Measurements from ENCODE around the gene CELF2. TPM values are rescaled to one million over a fixed set of nuclear protein-coding genes. Genes with fewer than 3 reads are reported as not detected.

The CELF2 gene
- total and polyA plus RNA-seq, 7 donors: 6.0 to 83.1 (median 48.9) TPM

DNA sequence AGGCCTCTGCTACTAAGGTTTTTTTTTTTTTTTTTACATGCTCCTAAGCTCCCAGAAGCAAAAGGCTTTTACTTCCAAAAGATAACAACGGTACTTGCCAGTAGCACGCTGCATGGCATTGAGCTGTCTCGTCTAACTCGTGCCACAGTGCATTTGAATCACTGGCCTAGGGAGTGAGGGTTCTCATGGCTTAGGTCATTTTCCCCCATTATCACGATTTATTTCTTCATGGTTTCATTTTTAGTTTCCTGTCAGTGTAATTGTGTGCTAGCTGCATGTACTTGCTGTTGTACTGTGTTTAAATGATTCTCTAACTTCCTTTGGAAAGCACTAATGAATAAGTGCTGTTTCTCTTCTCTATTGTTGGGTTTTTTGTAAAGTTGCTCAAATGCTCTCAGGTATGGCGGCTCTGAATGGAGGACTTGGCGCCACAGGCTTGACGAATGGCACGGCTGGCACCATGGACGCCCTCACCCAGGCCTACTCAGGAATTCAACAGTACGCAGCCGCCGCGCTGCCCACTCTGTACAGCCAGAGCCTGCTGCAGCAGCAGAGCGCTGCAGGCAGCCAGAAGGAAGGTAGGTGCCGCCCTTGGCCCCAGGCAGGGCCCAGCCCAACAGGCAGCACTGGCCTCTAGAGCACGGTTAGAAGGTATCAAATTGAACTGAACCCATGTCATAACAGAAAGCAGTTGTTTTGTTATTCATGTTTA lies 303.3 kb downstream of the CELF2 start:
- intact Hi-C loops (cut with DNase I): no loop called here
- no peak overlapping the region for H3K4me3 ChIP-seq
- no peak for DNase-seq
- TF ChIP-seq, protein P1, sequence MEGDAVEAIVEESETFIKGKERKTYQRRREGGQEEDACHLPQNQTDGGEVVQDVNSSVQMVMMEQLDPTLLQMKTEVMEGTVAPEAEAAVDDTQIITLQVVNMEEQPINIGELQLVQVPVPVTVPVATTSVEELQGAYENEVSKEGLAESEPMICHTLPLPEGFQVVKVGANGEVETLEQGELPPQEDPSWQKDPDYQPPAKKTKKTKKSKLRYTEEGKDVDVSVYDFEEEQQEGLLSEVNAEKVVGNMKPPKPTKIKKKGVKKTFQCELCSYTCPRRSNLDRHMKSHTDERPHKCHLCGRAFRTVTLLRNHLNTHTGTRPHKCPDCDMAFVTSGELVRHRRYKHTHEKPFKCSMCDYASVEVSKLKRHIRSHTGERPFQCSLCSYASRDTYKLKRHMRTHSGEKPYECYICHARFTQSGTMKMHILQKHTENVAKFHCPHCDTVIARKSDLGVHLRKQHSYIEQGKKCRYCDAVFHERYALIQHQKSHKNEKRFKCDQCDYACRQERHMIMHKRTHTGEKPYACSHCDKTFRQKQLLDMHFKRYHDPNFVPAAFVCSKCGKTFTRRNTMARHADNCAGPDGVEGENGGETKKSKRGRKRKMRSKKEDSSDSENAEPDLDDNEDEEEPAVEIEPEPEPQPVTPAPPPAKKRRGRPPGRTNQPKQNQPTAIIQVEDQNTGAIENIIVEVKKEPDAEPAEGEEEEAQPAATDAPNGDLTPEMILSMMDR (IDR thresholded peaks at IDR 0.05): no peak
- no peak for TF ChIP-seq POLR2A (IDR thresholded peaks at IDR 0.05)
- TF ChIP-seq POLR2AphosphoS5 (IDR thresholded peaks at IDR 0.05): no peak
- peaks cover 3 to 97% (median 16%) of the 10 kb centered on the region in 4 donors for H3K36me3 ChIP-seq
- no peaks in the 10 kb centered on the region for H3K27me3 ChIP-seq
- H3K9me3 ChIP-seq: no peaks in the 10 kb centered on the region
- no peak overlapping the region for H3K27ac ChIP-seq
- 93 to 97% methylated on average over 17 of the region's 17 CpGs for WGBS, 2 donors
- H3K4me1 ChIP-seq: no peaks in the 10 kb centered on the region

DNA sequence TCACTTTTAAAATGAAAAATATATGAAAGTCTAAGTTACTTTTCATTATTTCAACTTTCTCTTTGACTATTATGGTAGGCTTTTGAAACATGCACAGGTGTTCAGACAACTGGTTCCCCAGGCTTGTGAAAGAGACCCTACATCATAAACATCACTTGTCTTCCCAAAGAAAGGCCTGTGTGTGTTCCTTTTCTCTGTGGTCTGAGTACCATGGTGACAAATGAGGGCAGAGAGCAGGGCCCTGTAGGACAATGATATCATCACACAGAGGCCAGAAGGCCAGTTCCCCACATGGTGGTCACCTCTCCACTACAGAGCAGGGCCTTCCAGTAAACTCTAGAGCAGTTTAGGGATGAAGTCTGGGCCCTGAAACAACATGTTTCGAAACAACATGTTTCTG lies 305.0 kb downstream of the CELF2 start:
- TF ChIP-seq, protein P1 (IDR thresholded peaks at IDR 0.05): no peak
- no peak for TF ChIP-seq EP300 (IDR thresholded peaks at IDR 0.05)
- TF ChIP-seq POLR2A (IDR thresholded peaks at IDR 0.05): no peak
- TF ChIP-seq POLR2AphosphoS5 (IDR thresholded peaks at IDR 0.05): no peak
- Histone ChIP-seq H3K27me3 (no peaks in the 10 kb centered on the region), H3K36me3 (peaks cover 3 to 89% (median 16%) of the 10 kb centered on the region in 4 donors), H3K4me1 (no peaks in the 10 kb centered on the region), H3K4me3 (no peak overlapping the region), H3K9me3 (no peaks in the 10 kb centered on the region), H3K27ac (no peak overlapping the region)
- intact Hi-C loops (cut with DNase I): no loop called here
- WGBS, 2 donors: 97 to 98% methylated on average over 1 of the region's 1 CpG
- DNase-seq: no peak

DNA sequence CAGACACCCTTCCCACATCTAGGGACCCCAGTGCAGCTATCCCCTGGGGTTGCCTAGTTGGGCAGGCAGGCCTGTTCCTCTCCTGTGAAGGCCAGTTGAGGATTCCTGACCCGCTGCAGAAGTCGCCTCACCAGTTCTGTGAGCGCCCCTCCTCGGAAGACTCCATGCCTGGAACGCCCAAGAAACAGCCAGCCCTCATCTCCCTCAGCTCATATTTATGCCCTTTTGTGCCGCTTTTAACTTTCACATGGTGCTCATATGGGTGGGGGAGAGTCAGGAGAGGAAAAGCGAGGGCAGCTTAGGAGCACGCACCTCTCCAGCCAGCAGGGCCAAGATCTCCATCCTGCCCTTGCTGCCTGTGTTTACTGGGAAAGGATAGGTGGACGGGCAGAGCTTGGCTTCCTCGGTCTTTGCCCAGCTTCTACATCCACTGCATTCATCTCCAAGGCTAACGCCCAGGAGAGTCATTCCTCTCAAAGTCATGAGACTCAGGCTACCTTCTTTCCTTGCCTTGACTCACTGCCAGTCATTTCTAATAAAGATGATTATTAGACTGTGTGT lies 307.2 kb downstream of the CELF2 start:
- no peak overlapping the region for H3K4me3 ChIP-seq
- intact Hi-C loops (cut with DNase I): no loop called here
- WGBS, 2 donors: 95 to 97% methylated on average over 11 of the region's 11 CpGs
- no peaks in the 10 kb centered on the region for H3K4me1 ChIP-seq
- H3K9me3 ChIP-seq: no peaks in the 10 kb centered on the region
- H3K36me3 ChIP-seq: peaks cover 0 to 79% (median 8%) of the 10 kb centered on the region in 4 donors
- no peaks in the 10 kb centered on the region for H3K27me3 ChIP-seq
- no peak for TF ChIP-seq POLR2A (IDR thresholded peaks at IDR 0.05)
- no peak for TF ChIP-seq EP300 (IDR thresholded peaks at IDR 0.05)
- TF ChIP-seq POLR2AphosphoS5 (IDR thresholded peaks at IDR 0.05): no peak
- TF ChIP-seq, protein P1 (IDR thresholded peaks at IDR 0.05): no peak
- no peak overlapping the region for H3K27ac ChIP-seq
- no peak for DNase-seq

DNA sequence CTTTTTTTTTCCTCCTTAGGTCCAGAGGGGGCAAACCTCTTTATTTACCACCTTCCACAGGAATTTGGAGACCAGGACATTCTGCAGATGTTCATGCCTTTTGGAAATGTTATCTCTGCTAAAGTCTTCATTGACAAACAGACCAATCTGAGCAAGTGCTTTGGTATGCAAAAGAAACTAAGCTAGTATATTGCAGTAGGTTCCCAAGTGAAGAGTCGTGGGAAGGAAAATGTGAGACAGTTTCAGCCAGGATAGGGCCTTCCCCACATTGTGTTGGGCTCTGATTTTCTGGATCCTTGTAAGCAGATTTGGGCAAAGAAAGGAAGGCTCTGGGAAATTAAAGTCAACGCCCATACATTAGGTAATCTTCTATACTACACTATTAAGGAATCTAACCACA lies 308.1 kb downstream of the CELF2 start:
- Histone ChIP-seq H3K9me3 (no peaks in the 10 kb centered on the region), H3K4me1 (peaks cover 0 to 8% (median 2%) of the 10 kb centered on the region in 4 donors), H3K27ac (no peak overlapping the region), H3K27me3 (no peaks in the 10 kb centered on the region), H3K36me3 (peaks cover 0 to 75% (median 6%) of the 10 kb centered on the region in 4 donors), H3K4me3 (no peak overlapping the region)
- intact Hi-C loops (cut with DNase I): no loop called here
- TF ChIP-seq POLR2A (IDR thresholded peaks at IDR 0.05) (no peak), POLR2AphosphoS5 (IDR thresholded peaks at IDR 0.05) (no peak), EP300 (IDR thresholded peaks at IDR 0.05) (no peak)
- TF ChIP-seq, protein P1 (IDR thresholded peaks at IDR 0.05): no peak
- DNase-seq: no peak
- 87 to 88% methylated on average over 2 of the region's 2 CpGs for WGBS, 2 donors

Measured in sigmoid colon (tissue), 7 donors.